GM08714 (cell line): Measurements from ENCODE around the gene LGALS9.
"Not testable (repeated sequence)": the region's sequence is repeated elsewhere in the genome, so short reads cannot be mapped to it uniquely, and the experiment has no call there.

Experiments
- H3K4me3 ChIP-seq: fragments of 200-500 bp; sonication (Bioruptor generic); 2 replicates; pipeline ENCODE4 v1.5.1; 2014; ENCODE audit warnings: mild to moderate bottlenecking, low read length, inconsistent platforms
- ZNF274 ChIP-seq: IDR thresholded peaks from 2 replicates; pipeline ENCODE4 v1.6.1; 2012; ENCODE audit warnings: mild to moderate bottlenecking, low read depth, low read length

Gene LGALS9

GRCh38 chr17:27610304-27610677, 20.7 kb upstream of the LGALS9 start:
- no peak overlapping the region for H3K4me3 ChIP-seq
- TF ChIP-seq ZNF274, result no peak

GRCh38 chr17:27612160-27612770, 18.7 kb upstream of the LGALS9 start:
- no peak for TF ChIP-seq ZNF274
- H3K4me3 ChIP-seq, result no peak overlapping the region

GRCh38 chr17:27613433-27613832, 17.6 kb upstream of the LGALS9 start:
- H3K4me3 ChIP-seq, result no peak overlapping the region
- no peak for TF ChIP-seq ZNF274

GRCh38 chr17:27615121-27615520, 15.9 kb upstream of the LGALS9 start:
- no peak for TF ChIP-seq ZNF274
- H3K4me3 ChIP-seq, result no peak overlapping the region

GRCh38 chr17:27616414-27616813, 14.6 kb upstream of the LGALS9 start:
- no peak overlapping the region for H3K4me3 ChIP-seq
- TF ChIP-seq ZNF274, result no peak

GRCh38 chr17:27618417-27618816, 12.6 kb upstream of the LGALS9 start:
- H3K4me3 ChIP-seq, result no peak overlapping the region
- no peak for TF ChIP-seq ZNF274

- no peak overlapping the region for H3K4me3 ChIP-seq
- TF ChIP-seq ZNF274, result no peak
Measured at GRCh38 chr17:27620721-27621120, 10.3 kb upstream of the LGALS9 start.

GRCh38 chr17:27621536-27621935, 9.5 kb upstream of the LGALS9 start:
- no peak overlapping the region for H3K4me3 ChIP-seq
- TF ChIP-seq ZNF274, result no peak

GRCh38 chr17:27621942-27622559, 8.9 kb upstream of the LGALS9 start:
- no peak overlapping the region for H3K4me3 ChIP-seq
- no peak for TF ChIP-seq ZNF274

- TF ChIP-seq ZNF274, result no peak
- no peak overlapping the region for H3K4me3 ChIP-seq
Measured at GRCh38 chr17:27622986-27623385, 8.0 kb upstream of the LGALS9 start.

GRCh38 chr17:27623614-27624013, 7.4 kb upstream of the LGALS9 start:
- H3K4me3 ChIP-seq, result no peak overlapping the region
- no peak for TF ChIP-seq ZNF274

- no peak overlapping the region for H3K4me3 ChIP-seq
- no peak for TF ChIP-seq ZNF274
Measured at GRCh38 chr17:27624539-27624938, 6.4 kb upstream of the LGALS9 start.

- no peak overlapping the region for H3K4me3 ChIP-seq
- TF ChIP-seq ZNF274, result no peak
Measured at GRCh38 chr17:27625856-27626255, 5.1 kb upstream of the LGALS9 start.

- no peak overlapping the region for H3K4me3 ChIP-seq
- TF ChIP-seq ZNF274, result no peak
Measured at GRCh38 chr17:27627514-27627913, 3.5 kb upstream of the LGALS9 start.

- TF ChIP-seq ZNF274, result no peak
- H3K4me3 ChIP-seq, result no peak overlapping the region
Measured at GRCh38 chr17:27628376-27628775, 2.6 kb upstream of the LGALS9 start.

GRCh38 chr17:27629260-27629659, 1.7 kb upstream of the LGALS9 start:
- H3K4me3 ChIP-seq, result not testable (repeated sequence)
